Lung (tissue), 12 donors: ENCODE data around the gene SMARCAL1. TPM values are rescaled to one million over a fixed set of nuclear protein-coding genes. Genes with fewer than 3 reads are reported as not detected.
A peak's percentile ranks its signal among the peaks of the same experiment; 100 is the strongest.

Source experiments
- ATAC-seq: fragments of 200-7000 bp; cut with Tn5 transposase; one replicate; pipeline ENCODE4 v1.9.1; 2020; ENCODE audit warnings: moderate number of reproducible peaks; ENCODE audit not compliant: insufficient read depth, low FRiP score
- DNase-seq, 3 donors: peaks; one replicate each; pipeline ENCODE4 v3.0.0-alpha.2; 2013 to 2017
- H3K27ac ChIP-seq, 2 donors: one replicate each; pipeline ENCODE4 v1.5.1; 2013; ENCODE audit warnings: mild to moderate bottlenecking in 2 of 2, moderate library complexity in 2 of 2, control low read depth in 1 of 2, inconsistent platforms in 1 of 2, low read depth in 1 of 2, low read length in 1 of 2
- H3K27me3 ChIP-seq, 3 donors: one replicate each; pipeline ENCODE4 v1.5.1; 2013; ENCODE audit warnings: low read length in 2 of 3; ENCODE audit not compliant: control insufficient read depth in 3 of 3, insufficient read depth in 3 of 3
- H3K36me3 ChIP-seq, 4 donors: one replicate each; pipeline ENCODE4 v1.5.1; 2013; ENCODE audit warnings: low read length in 4 of 4, mild to moderate bottlenecking in 1 of 4, moderate library complexity in 1 of 4; ENCODE audit not compliant: control insufficient read depth in 4 of 4, insufficient read depth in 4 of 4
- H3K4me1 ChIP-seq, 5 donors: one replicate each; pipeline ENCODE4 v1.5.1; 2013; ENCODE audit warnings: low read length in 5 of 5, mild to moderate bottlenecking in 2 of 5, moderate library complexity in 1 of 5; ENCODE audit not compliant: control insufficient read depth in 5 of 5, insufficient read depth in 5 of 5
- H3K4me3 ChIP-seq: one replicate; pipeline ENCODE4 v1.5.1; 2013; ENCODE audit warnings: mild to moderate bottlenecking, control low read depth, moderate library complexity
- H3K9ac ChIP-seq, 2 donors: one replicate each; pipeline ENCODE4 v1.5.1; 2013; ENCODE audit warnings: low read length in 2 of 2, control low read depth in 1 of 2; ENCODE audit not compliant: insufficient read depth in 1 of 2
- H3K9me3 ChIP-seq, 4 donors: one replicate each; pipeline ENCODE4 v1.5.1; 2013; ENCODE audit warnings: low read length in 3 of 4, mild to moderate bottlenecking in 1 of 4, moderate library complexity in 1 of 4; ENCODE audit not compliant: control insufficient read depth in 4 of 4, insufficient read depth in 3 of 4
- CTCF ChIP-seq: IDR thresholded peaks from 2 replicates; pipeline ENCODE4 v1.5.1; 2012; ENCODE audit warnings: mild to moderate bottlenecking; ENCODE audit errors: control extremely low read depth, extremely low read depth
- WGBS, 2 donors: extraction: QIAGEN DNeasy Blood & Tissue Kit; methylation state at CpG; one replicate each; pipeline ENCODE4 v1.1.7; 2013; 5-methylcytosine and 5-hydroxymethylcytosine counted together
- polyA plus RNA-seq, 2 donors: library from polyadenylated mRNA; stranded (reverse); fragments of 200-250 nt; gene quantifications; one replicate each; pipeline ENCODE4 v1.2.1, GENCODE V29; 2013
- total RNA-seq, 2 donors: library from RNA; depleted of rRNA in 1 of 2; stranded (reverse); fragments of >200 nt in 1 of 2; gene quantifications; one replicate each; pipeline ENCODE4 v1.2.1, GENCODE V29; 2014 to 2021
- donor health status: control.
- donor health status: control.
- donor health status: Bipolar disorder and iron deficiency.
- donor health status: healthy.
- donor health status: DM: yes; HTN: yes; CAD: no.

The SMARCAL1 gene
- total and polyA plus RNA-seq, 4 donors: 5.2 to 28.6 (median 13.5) TPM

- ATAC-seq (no peak), DNase-seq (no peak)
- Histone ChIP-seq H3K4me1 (peaks cover 0 to 11% (median 0%) of the 10 kb centered on the region in 5 donors), H3K9me3 (no peaks in the 10 kb centered on the region), H3K4me3 (no peak overlapping the region), H3K36me3 (peaks cover 4 to 17% (median 11%) of the 10 kb centered on the region in 4 donors), H3K27ac (no peak overlapping the region), H3K27me3 (no peaks in the 10 kb centered on the region), H3K9ac (no peak overlapping the region)
- TF ChIP-seq CTCF: no peak
- WGBS, 2 donors: 73 to 77% methylated on average over 3 of the region's 3 CpGs
Observed at GRCh38 chr2:216485237-216485636, 73.0 kb downstream of the SMARCAL1 start.

GRCh38 chr2:216485745-216486144 is 73.5 kb downstream of the SMARCAL1 start:
- no peak overlapping the region for H3K9ac ChIP-seq
- WGBS, 2 donors: 35 to 66% methylated on average over 5 of the region's 5 CpGs
- H3K27ac ChIP-seq: no peak overlapping the region
- H3K4me1 ChIP-seq: peaks cover 0 to 11% (median 0%) of the 10 kb centered on the region in 5 donors
- H3K9me3 ChIP-seq: no peaks in the 10 kb centered on the region
- no peak overlapping the region for H3K4me3 ChIP-seq
- ATAC-seq (no peak), DNase-seq (no peak)
- peaks cover under 1 to 15% (median 8%) of the 10 kb centered on the region in 4 donors for H3K36me3 ChIP-seq
- H3K27me3 ChIP-seq: no peaks in the 10 kb centered on the region
- TF ChIP-seq CTCF: no peak

- WGBS, 2 donors: 55 to 81% methylated on average over 7 of the region's 7 CpGs
- no peak for ATAC-seq
- no peak for DNase-seq
- H3K4me1 ChIP-seq: peaks cover 0 to 11% (median 0%) of the 10 kb centered on the region in 5 donors
- H3K36me3 ChIP-seq: peaks cover 0 to 15% (median 7%) of the 10 kb centered on the region in 4 donors
- H3K27ac ChIP-seq: no peak overlapping the region
- H3K9me3 ChIP-seq: no peaks in the 10 kb centered on the region
- no peak overlapping the region for H3K9ac ChIP-seq
- no peak for TF ChIP-seq CTCF
- H3K27me3 ChIP-seq: no peaks in the 10 kb centered on the region
- H3K4me3 ChIP-seq: no peak overlapping the region
Observed at GRCh38 chr2:216486271-216486670, 74.0 kb downstream of the SMARCAL1 start.

- no peaks in the 10 kb centered on the region for H3K9me3 ChIP-seq
- DNase-seq (no peak), ATAC-seq (peak; percentile 39)
- H3K27me3 ChIP-seq: no peaks in the 10 kb centered on the region
- no peak overlapping the region for H3K27ac ChIP-seq
- WGBS, 2 donors: 13 to 54% methylated on average over 4 of the region's 4 CpGs
- H3K4me3 ChIP-seq: no peak overlapping the region
- no peak for TF ChIP-seq CTCF
- no peak overlapping the region for H3K9ac ChIP-seq
- H3K36me3 ChIP-seq: peaks cover 0 to 15% (median 7%) of the 10 kb centered on the region in 4 donors
- peaks cover 0 to 11% (median 0%) of the 10 kb centered on the region in 5 donors for H3K4me1 ChIP-seq
Observed at GRCh38 chr2:216486708-216487107, 74.4 kb downstream of the SMARCAL1 start.
